22Rv1 (cell line): ENCODE measurements around the gene ZNRF1.

Experiments
- CTCF ChIP-seq: fragments of 450-650 bp; IDR thresholded peaks from 2 replicates; pipeline ENCODE4 v1.5.1; 2017; ENCODE audit warnings: mild to moderate bottlenecking
- ZFX ChIP-seq: fragments of 450-650 bp; IDR thresholded peaks from 2 replicates; pipeline ENCODE4 v1.6.1; 2017; ENCODE audit warnings: antibody characterized with exemption, borderline replicate concordance

GRCh38 chr16:75014318-75014717 lies 15.5 kb downstream of the ZNRF1 start:
- TF ChIP-seq CTCF, result no peak
- TF ChIP-seq ZFX, result no peak
